Left lung (tissue), 10 donors: Measurements from ENCODE around the gene MYB. TPM values are rescaled to one million over a fixed set of nuclear protein-coding genes. Genes with fewer than 3 reads are reported as not detected.
"Not testable (repeated sequence)": the region's sequence is repeated elsewhere in the genome, so short reads cannot be mapped to it uniquely, and the experiment has no call there.

ENCODE experiments used
- ATAC-seq: fragments of 200-7000 bp; cut with Tn5 transposase; one replicate; pipeline ENCODE4 v1.9.1; 2020; ENCODE audit warnings: moderate library complexity
- DNase-seq, 4 donors: peaks; one replicate each; pipeline ENCODE4 v3.0.0-alpha.2; 2013 to 2020
- H3K27ac ChIP-seq, 2 donors: fragments of 200-600 bp; sonication (generic) in 1 of 2; one replicate each; pipeline versions ENCODE4 v1.5.0 to v1.8.0; 2020 to 2021
- H3K27me3 ChIP-seq, 2 donors: fragments of 200-600 bp; sonication (generic) in 1 of 2; one replicate each; pipeline versions ENCODE4 v1.5.0 to v1.8.0; 2020 to 2021
- H3K36me3 ChIP-seq, 2 donors: fragments of 200-600 bp; sonication (generic) in 1 of 2; one replicate each; pipeline versions ENCODE4 v1.5.0 to v1.8.0; 2020 to 2021
- H3K4me1 ChIP-seq, 2 donors: fragments of 200-600 bp; one replicate each; pipeline ENCODE4 v1.8.0; 2021
- H3K4me3 ChIP-seq, 2 donors: fragments of 200-600 bp; sonication (generic) in 1 of 2; one replicate each; pipeline versions ENCODE4 v1.5.0 to v1.8.0; 2020 to 2021; ENCODE audit warnings: mild to moderate bottlenecking in 1 of 2
- H3K9me3 ChIP-seq, 2 donors: fragments of 200-600 bp; sonication (generic) in 1 of 2; one replicate each; pipeline versions ENCODE4 v1.5.0 to v1.8.0; 2020 to 2021
- CTCF ChIP-seq, 2 donors: fragments of 200-600 bp; sonication (generic) in 1 of 2; IDR thresholded peaks; one replicate each; pipeline versions ENCODE4 v1.5.0 to v1.8.0; 2021; ENCODE audit warnings: antibody characterized with exemption in 2 of 2
- intact Hi-C, 2 donors: fragments of 100-400 bp; cut with DNase I; formaldehyde crosslinking; loops; one replicate each; pipeline versions ENCODE4 v1.11.2 to v1.14.2; 2022
- polyA plus RNA-seq, 6 donors: library from polyadenylated mRNA; unstranded; fragments of 120-200 nt; gene quantifications; one replicate each; pipeline ENCODE4 v1.2.1, GENCODE V29; 2013; ENCODE audit not compliant: insufficient read length in 6 of 6
- total RNA-seq, 2 donors: library from RNA; stranded (reverse); fragmentation: NEBNext Ultra II Directional; extraction: Animal tissue kit (Norgen Biotek cat#: 25700); gene quantifications; one replicate each; pipeline ENCODE4 v1.2.1, GENCODE V29; 2021
- donor health status: DM: no; HTN: yes; CAD: no.
- donor health status: DM: no; HTN: no; CAD: no.

The MYB gene
- total and polyA plus RNA-seq, 8 donors, result 1.3 to 6.4 (median 3.7) TPM

GRCh38 chr6:135244805-135245204, 63.7 kb downstream of the MYB start:
- no peak overlapping the region for H3K4me3 ChIP-seq
- DNase-seq (no peak), ATAC-seq (no peak)
- no peak overlapping the region for H3K27ac ChIP-seq
- H3K4me1 ChIP-seq, result no peaks in the 10 kb centered on the region
- no peaks in the 10 kb centered on the region for H3K9me3 ChIP-seq
- no peaks in the 10 kb centered on the region for H3K27me3 ChIP-seq
- no peaks in the 10 kb centered on the region for H3K36me3 ChIP-seq
- intact Hi-C loops, result no loop called here
- no peak for TF ChIP-seq CTCF (IDR thresholded peaks at IDR 0.05)

GRCh38 chr6:135246412-135247012, 65.4 kb downstream of the MYB start:
- intact Hi-C loops, H3K9me3 ChIP-seq, DNase-seq, H3K36me3 ChIP-seq, H3K4me1 ChIP-seq, H3K27me3 ChIP-seq, ATAC-seq, H3K4me3 ChIP-seq, H3K27ac ChIP-seq: not testable (repeated sequence)

- peaks cover 4 to 7% of the 10 kb centered on the region in 2 donors for H3K4me1 ChIP-seq
- ATAC-seq, result peak; percentile 47
Measured at GRCh38 chr6:135250234-135250633, 69.1 kb downstream of the MYB start.

GRCh38 chr6:135250751-135251497, 69.8 kb downstream of the MYB start:
- no peaks in the 10 kb centered on the region for H3K27me3 ChIP-seq
- no peak for TF ChIP-seq CTCF (IDR thresholded peaks at IDR 0.05)
- H3K27ac ChIP-seq, result no peak overlapping the region
- peak; percentile 8 for ATAC-seq
- no peaks in the 10 kb centered on the region for H3K9me3 ChIP-seq
- H3K4me3 ChIP-seq, result no peak overlapping the region
- no peak for DNase-seq
- H3K36me3 ChIP-seq, result no peaks in the 10 kb centered on the region
- intact Hi-C loops, result no loop called here
- H3K4me1 ChIP-seq, result peaks cover 4 to 7% of the 10 kb centered on the region in 2 donors

More at GRCh38 chr6:135250234-135250633, 69.1 kb downstream of the MYB start:
- H3K36me3 ChIP-seq, result no peaks in the 10 kb centered on the region
- TF ChIP-seq CTCF (IDR thresholded peaks at IDR 0.05), result no peak
- no peak overlapping the region for H3K4me3 ChIP-seq
- H3K27me3 ChIP-seq, result no peaks in the 10 kb centered on the region
- intact Hi-C loops, result no loop called here
- no peak overlapping the region for H3K27ac ChIP-seq
- H3K9me3 ChIP-seq, result no peaks in the 10 kb centered on the region
- no peak for DNase-seq

- H3K27ac ChIP-seq, result peak overlapping the region in 1 of 2 donors; percentile 23
- peaks cover 4 to 7% of the 10 kb centered on the region in 2 donors for H3K4me1 ChIP-seq
- no peak for TF ChIP-seq CTCF (IDR thresholded peaks at IDR 0.05)
- no peaks in the 10 kb centered on the region for H3K9me3 ChIP-seq
- H3K36me3 ChIP-seq, result no peaks in the 10 kb centered on the region
- ATAC-seq (peak; percentile 89), DNase-seq (peak in 1 of 4 donors; percentile 43)
- H3K27me3 ChIP-seq, result no peaks in the 10 kb centered on the region
- intact Hi-C loops, result no loop called here
- H3K4me3 ChIP-seq, result no peak overlapping the region
Measured at GRCh38 chr6:135251498-135252441, 70.7 kb downstream of the MYB start.
